ENCODE data around the gene SMAD1.

SMAD1 gene

DNA sequence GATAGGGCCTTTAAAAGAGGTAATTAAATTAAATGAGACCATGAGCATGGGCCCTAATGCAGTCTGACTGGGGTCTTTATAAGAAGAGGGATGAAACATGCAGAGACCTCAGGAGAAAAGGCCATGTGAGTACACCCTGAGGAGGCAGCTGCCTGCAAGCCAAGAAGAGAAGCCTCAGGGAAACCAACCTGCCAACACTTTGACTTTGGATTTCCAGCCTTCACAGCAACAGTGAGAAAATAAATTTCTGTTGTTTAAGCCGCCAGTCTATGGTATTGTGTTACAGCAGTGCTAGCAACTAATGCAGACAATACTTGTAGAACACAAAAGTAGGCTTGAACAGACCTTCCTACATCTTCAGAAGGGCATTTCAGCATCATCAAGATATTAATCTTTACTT, 52.3 kb downstream of the SMAD1 start:
- DNase-seq (ENCODE audit: extremely low read depth, low read depth): no peak
- TF ChIP-seq, protein P1, sequence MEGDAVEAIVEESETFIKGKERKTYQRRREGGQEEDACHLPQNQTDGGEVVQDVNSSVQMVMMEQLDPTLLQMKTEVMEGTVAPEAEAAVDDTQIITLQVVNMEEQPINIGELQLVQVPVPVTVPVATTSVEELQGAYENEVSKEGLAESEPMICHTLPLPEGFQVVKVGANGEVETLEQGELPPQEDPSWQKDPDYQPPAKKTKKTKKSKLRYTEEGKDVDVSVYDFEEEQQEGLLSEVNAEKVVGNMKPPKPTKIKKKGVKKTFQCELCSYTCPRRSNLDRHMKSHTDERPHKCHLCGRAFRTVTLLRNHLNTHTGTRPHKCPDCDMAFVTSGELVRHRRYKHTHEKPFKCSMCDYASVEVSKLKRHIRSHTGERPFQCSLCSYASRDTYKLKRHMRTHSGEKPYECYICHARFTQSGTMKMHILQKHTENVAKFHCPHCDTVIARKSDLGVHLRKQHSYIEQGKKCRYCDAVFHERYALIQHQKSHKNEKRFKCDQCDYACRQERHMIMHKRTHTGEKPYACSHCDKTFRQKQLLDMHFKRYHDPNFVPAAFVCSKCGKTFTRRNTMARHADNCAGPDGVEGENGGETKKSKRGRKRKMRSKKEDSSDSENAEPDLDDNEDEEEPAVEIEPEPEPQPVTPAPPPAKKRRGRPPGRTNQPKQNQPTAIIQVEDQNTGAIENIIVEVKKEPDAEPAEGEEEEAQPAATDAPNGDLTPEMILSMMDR (IDR thresholded peaks at IDR 0.05; ENCODE audit: low read depth, low read length, missing control alignments): no peak
- H3K4me3 ChIP-seq (replicated peaks; ENCODE audit: low read depth, low read length): no peak overlapping the region

DNA sequence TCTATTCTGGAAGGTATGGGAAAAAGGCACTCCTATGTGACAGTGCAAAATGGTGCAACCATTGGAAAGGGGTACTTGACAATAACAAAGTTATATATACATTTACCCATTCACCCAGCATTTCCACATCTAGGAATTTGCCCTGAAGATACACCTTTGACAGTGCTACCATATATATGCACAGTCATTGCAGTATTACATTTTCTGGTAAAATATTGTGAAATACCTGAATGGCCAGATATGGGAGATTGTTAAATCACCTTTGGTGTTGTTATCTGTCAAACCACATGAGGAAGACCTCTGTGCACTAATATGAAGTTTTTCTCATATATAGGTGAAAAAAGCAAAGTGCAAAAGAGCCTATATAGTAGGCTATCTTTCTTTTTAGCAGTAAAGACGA, 53.5 kb downstream of the SMAD1 start:
- TF ChIP-seq, protein P1 (IDR thresholded peaks at IDR 0.05; ENCODE audit: low read depth, low read length, missing control alignments): no peak
- no peak overlapping the region for H3K4me3 ChIP-seq (replicated peaks; ENCODE audit: low read depth, low read length)
- no peak for DNase-seq (ENCODE audit: extremely low read depth, low read depth)

DNA sequence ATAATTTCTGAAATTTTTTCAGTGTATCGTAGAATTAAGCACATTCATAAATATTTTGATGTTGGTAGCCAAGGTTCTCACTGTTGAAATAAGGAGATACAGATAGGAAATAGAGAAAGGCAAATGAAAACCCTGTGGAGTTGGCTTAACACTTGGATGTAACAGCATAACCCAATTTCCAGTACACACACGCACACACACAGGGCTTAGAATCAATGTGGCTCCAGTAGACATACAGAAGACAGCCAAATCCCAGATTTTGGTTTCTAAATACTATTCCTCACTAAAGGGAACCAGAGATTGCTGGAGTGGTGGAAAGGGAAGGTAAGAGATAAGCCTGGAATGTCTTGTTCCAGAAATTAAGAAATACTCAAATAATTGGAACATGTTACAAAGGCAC, 54.4 kb downstream of the SMAD1 start:
- DNase-seq (ENCODE audit: extremely low read depth, low read depth): no peak
- no peak overlapping the region for H3K4me3 ChIP-seq (replicated peaks; ENCODE audit: low read depth, low read length)
- TF ChIP-seq, protein P1 (IDR thresholded peaks at IDR 0.05; ENCODE audit: low read depth, low read length, missing control alignments): no peak

DNA sequence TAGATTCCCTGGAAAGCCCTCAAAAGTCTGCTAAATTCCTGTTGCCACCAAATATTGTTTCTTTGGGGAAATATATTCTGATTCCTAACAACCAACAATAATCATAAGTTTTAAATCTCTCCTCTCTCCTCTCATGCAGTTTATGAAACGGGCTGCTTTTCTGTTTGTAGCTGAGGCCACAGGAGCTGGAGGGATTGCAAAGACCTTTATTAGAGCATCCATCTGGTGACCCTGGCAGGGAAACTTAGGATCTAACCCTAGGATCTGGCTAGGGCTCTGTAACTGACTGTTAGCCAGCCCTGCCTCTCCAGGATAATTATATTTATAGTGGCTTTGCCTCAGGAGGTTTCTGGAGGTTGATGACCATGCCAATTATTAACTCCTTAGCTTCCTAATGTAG, 56.9 kb downstream of the SMAD1 start:
- DNase-seq (ENCODE audit: extremely low read depth, low read depth): no peak
- no peak overlapping the region for H3K4me3 ChIP-seq (replicated peaks; ENCODE audit: low read depth, low read length)
- TF ChIP-seq, protein P1 (IDR thresholded peaks at IDR 0.05; ENCODE audit: low read depth, low read length, missing control alignments): no peak

DNA sequence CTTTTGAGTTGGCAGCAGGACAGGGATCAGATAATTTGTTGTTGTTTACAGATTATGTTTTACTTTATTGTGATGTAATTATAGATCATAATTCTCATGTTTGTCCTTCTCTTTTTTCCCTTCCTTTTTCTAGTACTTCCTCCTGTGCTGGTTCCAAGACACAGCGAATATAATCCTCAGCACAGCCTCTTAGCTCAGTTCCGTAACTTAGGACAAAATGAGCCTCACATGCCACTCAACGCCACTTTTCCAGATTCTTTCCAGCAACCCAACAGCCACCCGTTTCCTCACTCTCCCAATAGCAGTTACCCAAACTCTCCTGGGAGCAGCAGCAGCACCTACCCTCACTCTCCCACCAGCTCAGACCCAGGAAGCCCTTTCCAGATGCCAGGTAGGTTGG, 58.0 kb downstream of the SMAD1 start:
- H3K4me3 ChIP-seq (replicated peaks; ENCODE audit: low read depth, low read length): no peak overlapping the region
- TF ChIP-seq, protein P1 (IDR thresholded peaks at IDR 0.05; ENCODE audit: low read depth, low read length, missing control alignments): no peak
- no peak for DNase-seq (ENCODE audit: extremely low read depth, low read depth)

DNA sequence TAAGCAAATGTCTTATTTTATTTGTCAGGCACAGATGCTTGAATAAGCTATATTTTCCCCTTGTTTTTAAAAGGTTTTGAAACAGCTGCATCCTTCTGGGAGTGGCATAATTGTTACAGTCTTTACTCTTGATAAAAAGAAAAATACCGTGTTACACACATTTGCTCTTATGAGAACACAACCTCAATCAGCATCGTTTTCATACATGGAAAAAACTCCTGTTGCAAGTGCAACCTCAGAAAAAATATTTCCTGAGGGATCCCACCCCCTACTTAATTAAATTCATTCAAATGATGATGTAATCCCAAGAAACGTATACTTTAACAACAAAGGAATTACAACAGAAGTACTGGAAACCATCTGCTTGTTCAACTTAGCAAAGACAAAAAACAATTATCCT, 58.6 kb downstream of the SMAD1 start:
- no peak for DNase-seq (ENCODE audit: extremely low read depth, low read depth)
- TF ChIP-seq, protein P1 (IDR thresholded peaks at IDR 0.05; ENCODE audit: low read depth, low read length, missing control alignments): no peak
- no peak overlapping the region for H3K4me3 ChIP-seq (replicated peaks; ENCODE audit: low read depth, low read length)

DNA sequence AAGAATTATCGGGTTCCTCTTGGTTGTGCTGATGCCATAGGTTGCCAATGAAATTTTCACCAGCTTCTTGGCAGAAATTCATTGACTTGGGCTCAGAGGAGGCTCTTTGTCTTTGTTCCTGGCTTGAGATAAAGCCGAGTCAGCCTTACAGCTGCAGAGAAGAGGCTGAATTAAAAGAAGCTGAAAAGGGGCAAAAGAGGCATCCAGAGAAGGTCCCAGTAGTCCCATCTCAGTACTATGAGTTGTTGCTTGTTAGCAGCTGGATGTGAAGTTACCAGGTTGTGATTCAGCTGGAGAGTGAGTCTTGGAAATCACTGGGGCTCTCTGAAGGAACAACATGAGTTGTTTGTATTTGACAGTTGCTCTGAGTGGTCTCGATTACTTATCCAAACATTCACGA, 59.7 kb downstream of the SMAD1 start:
- no peak for DNase-seq (ENCODE audit: extremely low read depth, low read depth)
- no peak overlapping the region for H3K4me3 ChIP-seq (replicated peaks; ENCODE audit: low read depth, low read length)
- TF ChIP-seq, protein P1 (IDR thresholded peaks at IDR 0.05; ENCODE audit: low read depth, low read length, missing control alignments): no peak

Data from HFF-Myc (cell line).